ENCODE results near the gene SLC15A2.

The SLC15A2 gene

DNA sequence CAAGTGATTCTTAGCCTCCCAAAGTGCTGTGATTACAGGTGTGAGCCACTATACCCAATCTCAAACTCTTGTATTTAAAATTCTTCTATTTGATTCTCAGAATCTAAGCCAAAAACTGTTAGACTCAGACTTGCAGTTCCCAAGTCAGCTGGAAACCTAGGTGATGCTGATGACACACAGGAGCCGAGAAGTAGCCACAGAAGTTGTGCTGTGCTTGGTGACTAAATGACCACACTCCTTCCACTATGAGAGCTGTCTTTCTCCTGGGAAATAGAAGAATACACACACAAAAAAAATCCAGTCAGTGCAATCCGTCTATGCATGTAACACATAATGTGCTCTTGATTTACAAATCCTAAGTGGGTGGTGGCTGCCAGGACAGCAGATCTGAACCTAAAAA lies 93.9 kb downstream of the SLC15A2 start:
- DNase-seq = no peak

DNA sequence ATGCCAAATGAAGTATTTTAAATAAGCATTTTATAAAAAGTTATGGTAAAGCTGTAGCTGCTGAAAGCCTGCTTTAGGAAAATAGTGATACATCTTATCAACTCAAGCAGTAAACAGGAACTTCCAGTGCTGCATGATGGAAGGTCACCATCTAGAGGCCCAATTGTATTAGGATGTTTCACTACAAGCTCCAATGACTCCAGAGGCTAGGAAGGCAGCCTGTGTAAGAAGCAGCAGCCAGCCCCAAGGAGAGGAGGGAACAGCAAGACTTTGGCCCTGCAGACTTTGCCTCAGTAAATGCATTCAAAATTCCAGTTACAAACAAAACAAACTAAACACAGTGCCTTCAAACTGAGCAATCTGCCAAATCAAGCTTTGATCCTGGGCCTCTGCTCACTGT lies 95.7 kb downstream of the SLC15A2 start:
- DNase-seq = no peak

DNA sequence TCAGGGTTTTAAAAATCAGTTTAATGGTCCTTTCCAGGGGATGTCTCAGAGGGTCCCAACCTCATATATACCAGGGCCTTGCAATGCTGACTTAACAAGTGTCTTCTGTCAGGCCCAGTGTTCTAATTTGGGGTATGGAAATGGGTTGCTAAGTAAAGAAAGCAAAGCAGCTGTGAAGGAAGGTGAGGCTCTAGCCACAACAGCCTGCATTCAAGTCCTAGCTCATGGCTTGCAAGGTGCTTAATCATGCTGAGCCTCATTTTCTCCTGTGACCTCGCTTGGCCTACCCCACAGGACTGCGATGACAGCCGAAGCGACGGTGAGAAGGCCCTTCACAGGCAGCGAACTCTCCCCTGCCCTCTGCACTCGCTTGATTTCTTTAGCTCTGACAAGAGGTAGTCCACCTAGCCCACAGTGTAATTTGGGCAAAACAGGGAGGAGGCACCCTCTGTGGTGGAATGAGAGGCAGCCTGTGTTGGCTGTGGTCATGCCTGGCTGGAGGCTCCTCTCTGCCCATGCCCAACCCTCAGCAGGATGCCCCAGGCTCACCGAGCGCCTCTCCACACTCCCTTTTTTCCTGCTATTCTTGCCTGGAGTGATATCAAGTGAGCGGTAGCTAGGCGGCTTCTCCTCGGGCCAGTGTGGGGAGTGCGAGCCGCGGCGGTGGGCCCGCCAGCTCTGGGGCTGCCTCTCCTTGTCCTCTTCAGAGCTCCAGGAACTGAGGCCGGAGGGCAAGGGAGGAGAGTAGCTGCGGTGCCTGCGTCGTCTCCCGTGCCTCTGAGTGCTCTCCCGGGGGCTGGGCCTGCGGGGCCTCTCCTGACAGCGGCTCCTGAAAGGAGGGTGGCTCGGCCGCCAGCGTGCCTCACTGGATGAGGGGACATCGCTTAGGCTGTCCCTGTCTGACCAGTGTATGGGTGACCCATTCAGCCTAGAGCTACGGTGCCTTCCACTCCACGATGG lies 98.7 kb downstream of the SLC15A2 start:
- DNase-seq = no peak

Data from NCI-H524 treated with DMSO at 0.1 percent for 48 hours (cell line).